Uterus (tissue), 4 donors: Measurements from ENCODE around the gene SOD3. TPM values are rescaled to one million over a fixed set of nuclear protein-coding genes. Genes with fewer than 3 reads are reported as not detected.

Experiments used
- DNase-seq, 2 donors: peaks; one replicate each; pipeline ENCODE4 v3.0.0-alpha.2; 2019 to 2020
- H3K27ac ChIP-seq, 2 donors: fragments of 200-600 bp; sonication (generic); 1 replicate in 1 of 2; 2 replicates in 1 of 2; pipeline ENCODE4 v1.5.1; 2016 to 2018
- H3K27me3 ChIP-seq, 2 donors: fragments of 200-600 bp; sonication (generic); one replicate each; pipeline ENCODE4 v1.5.1; 2018 to 2019; ENCODE audit warnings: control low read depth in 1 of 2
- H3K36me3 ChIP-seq, 2 donors: fragments of 200-600 bp; sonication (generic); one replicate each; pipeline ENCODE4 v1.5.1; 2019; ENCODE audit warnings: control low read depth in 1 of 2
- H3K4me1 ChIP-seq, 2 donors: fragments of 200-600 bp; sonication (generic); one replicate each; pipeline ENCODE4 v1.5.1; 2018 to 2019; ENCODE audit warnings: control low read depth in 1 of 2
- H3K4me3 ChIP-seq, 2 donors: fragments of 200-600 bp; sonication (generic); 1 replicate in 1 of 2; 2 replicates in 1 of 2; pipeline ENCODE4 v1.5.1; 2018 to 2019; ENCODE audit warnings: mild to moderate bottlenecking in 1 of 2
- H3K9me3 ChIP-seq, 2 donors: fragments of 200-600 bp; sonication (generic); one replicate each; pipeline ENCODE4 v1.5.1; 2019; ENCODE audit warnings: control low read depth in 1 of 2
- POLR2A ChIP-seq, 2 donors: fragments of 450-650 bp; IDR thresholded peaks; one replicate each; pipeline ENCODE4 v1.6.1; 2016; ENCODE audit warnings: antibody characterized with exemption in 2 of 2, mild to moderate bottlenecking in 1 of 2, moderate library complexity in 1 of 2
- intact Hi-C: fragments of 100-400 bp; cut with DNase I; formaldehyde crosslinking; loops from one replicate; pipeline ENCODE4 v1.15.1; 2023; ENCODE audit warnings: low total_unique reads
- total RNA-seq, 4 donors: library from RNA; depleted of rRNA in 3 of 4; stranded (reverse); fragments of >200 nt in 3 of 4; gene quantifications; one replicate each; pipeline versions ENCODE4 v1.1.0 to v1.2.4, GENCODE V29; 2014 to 2023
- TF ChIP-seq, protein P1 (sequence below), 4 experiments: fragments of 200-600 bp in 2 of 4; fragments of 450-650 bp in 2 of 4; sonication (generic) in 2 of 4; IDR thresholded peaks; one replicate each; pipeline ENCODE4 v1.5.1; 2016 to 2019; ENCODE audit warnings: antibody characterized with exemption in 4 of 4, mild to moderate bottlenecking in 2 of 4, moderate library complexity in 1 of 4
- donor health status: DM: yes; HTN: yes; CAD: no.

Gene SOD3, protein sequence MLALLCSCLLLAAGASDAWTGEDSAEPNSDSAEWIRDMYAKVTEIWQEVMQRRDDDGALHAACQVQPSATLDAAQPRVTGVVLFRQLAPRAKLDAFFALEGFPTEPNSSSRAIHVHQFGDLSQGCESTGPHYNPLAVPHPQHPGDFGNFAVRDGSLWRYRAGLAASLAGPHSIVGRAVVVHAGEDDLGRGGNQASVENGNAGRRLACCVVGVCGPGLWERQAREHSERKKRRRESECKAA
- total RNA-seq, result 10 to 100 TPM; 34.4 to 78.6 (median 68.0) TPM

DNA sequence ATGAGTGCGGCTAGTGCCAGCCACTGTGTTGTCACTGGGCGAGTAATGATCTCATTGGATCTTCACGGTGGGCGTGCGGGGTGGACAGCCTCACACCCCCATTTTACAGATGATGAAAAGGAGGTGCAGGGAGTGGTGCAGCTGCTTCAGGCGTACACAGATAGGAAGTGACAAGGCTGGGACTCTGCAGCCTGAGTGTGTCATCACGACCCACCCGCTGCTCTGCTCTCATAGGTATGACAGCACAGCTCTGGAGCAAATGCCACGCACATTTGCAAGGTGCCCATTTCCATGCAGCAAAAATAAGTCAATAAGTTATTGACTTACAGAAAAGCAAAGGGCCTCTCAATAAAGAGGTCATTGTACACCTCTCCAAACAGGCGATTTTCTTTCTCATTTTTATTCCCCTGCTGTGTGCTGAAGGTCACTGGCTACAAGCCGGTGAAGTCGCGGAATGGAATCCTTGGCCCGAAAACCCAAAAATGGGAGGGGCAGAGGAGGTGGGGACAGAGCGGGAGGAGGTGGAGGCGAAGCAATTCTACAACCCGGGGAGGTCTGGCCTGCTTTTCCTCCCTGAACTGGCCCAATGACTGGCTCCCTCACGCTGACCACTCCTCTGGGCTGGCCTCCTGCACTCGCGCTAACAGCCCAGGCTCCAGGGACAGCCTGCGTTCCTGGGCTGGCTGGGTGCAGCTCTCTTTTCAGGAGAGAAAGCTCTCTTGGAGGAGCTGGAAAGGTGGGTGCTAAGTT lies at the start of gene SOD3:
Gene SOD3, plus strand, starts transcription at position 658 of the 750 bp plus-strand sequence. CDS start 3,949 bp downstream, outside the sequence.
- DNase-seq, result peak; percentile 89
- TF ChIP-seq POLR2A (IDR thresholded peaks at IDR 0.05), result peak; percentile 70 to 71
- TF ChIP-seq, protein P1, sequence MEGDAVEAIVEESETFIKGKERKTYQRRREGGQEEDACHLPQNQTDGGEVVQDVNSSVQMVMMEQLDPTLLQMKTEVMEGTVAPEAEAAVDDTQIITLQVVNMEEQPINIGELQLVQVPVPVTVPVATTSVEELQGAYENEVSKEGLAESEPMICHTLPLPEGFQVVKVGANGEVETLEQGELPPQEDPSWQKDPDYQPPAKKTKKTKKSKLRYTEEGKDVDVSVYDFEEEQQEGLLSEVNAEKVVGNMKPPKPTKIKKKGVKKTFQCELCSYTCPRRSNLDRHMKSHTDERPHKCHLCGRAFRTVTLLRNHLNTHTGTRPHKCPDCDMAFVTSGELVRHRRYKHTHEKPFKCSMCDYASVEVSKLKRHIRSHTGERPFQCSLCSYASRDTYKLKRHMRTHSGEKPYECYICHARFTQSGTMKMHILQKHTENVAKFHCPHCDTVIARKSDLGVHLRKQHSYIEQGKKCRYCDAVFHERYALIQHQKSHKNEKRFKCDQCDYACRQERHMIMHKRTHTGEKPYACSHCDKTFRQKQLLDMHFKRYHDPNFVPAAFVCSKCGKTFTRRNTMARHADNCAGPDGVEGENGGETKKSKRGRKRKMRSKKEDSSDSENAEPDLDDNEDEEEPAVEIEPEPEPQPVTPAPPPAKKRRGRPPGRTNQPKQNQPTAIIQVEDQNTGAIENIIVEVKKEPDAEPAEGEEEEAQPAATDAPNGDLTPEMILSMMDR (IDR thresholded peaks at IDR 0.05), result no peak
- no peaks in the 10 kb centered on the region for H3K9me3 ChIP-seq
- H3K27ac ChIP-seq, result peak within 1 kb of the TSS; percentile 88 to 92
- intact Hi-C loops, result no loop called here
- peak within 1 kb of the TSS; percentile 26 to 39 for H3K4me3 ChIP-seq
- no peaks in the 10 kb centered on the region for H3K27me3 ChIP-seq
- H3K4me1 ChIP-seq, result no peaks in the 10 kb centered on the region
- H3K36me3 ChIP-seq, result no peaks in the 10 kb centered on the region

- Histone ChIP-seq H3K9me3 (no peaks in the 10 kb centered on the region), H3K4me3 (no peak overlapping the region), H3K27me3 (no peaks in the 10 kb centered on the region), H3K27ac (no peak overlapping the region), H3K4me1 (no peaks in the 10 kb centered on the region), H3K36me3 (no peaks in the 10 kb centered on the region)
- TF ChIP-seq POLR2A (IDR thresholded peaks at IDR 0.05), result no peak
- TF ChIP-seq, protein P1 (IDR thresholded peaks at IDR 0.05), result no peak
- DNase-seq, result no peak
- intact Hi-C loops, result no loop called here
Observed at GRCh38 chr4:24747234-24747975, 48.0 kb upstream of the SOD3 start.

GRCh38 chr4:24748023-24748422 lies 47.4 kb upstream of the SOD3 start:
- Histone ChIP-seq H3K27ac (no peak overlapping the region), H3K4me1 (no peaks in the 10 kb centered on the region), H3K36me3 (no peaks in the 10 kb centered on the region), H3K4me3 (no peak overlapping the region), H3K9me3 (no peaks in the 10 kb centered on the region), H3K27me3 (no peaks in the 10 kb centered on the region)
- intact Hi-C loops, result no loop called here
- TF ChIP-seq, protein P1 (IDR thresholded peaks at IDR 0.05), result no peak
- TF ChIP-seq POLR2A (IDR thresholded peaks at IDR 0.05), result no peak
- no peak for DNase-seq

DNA sequence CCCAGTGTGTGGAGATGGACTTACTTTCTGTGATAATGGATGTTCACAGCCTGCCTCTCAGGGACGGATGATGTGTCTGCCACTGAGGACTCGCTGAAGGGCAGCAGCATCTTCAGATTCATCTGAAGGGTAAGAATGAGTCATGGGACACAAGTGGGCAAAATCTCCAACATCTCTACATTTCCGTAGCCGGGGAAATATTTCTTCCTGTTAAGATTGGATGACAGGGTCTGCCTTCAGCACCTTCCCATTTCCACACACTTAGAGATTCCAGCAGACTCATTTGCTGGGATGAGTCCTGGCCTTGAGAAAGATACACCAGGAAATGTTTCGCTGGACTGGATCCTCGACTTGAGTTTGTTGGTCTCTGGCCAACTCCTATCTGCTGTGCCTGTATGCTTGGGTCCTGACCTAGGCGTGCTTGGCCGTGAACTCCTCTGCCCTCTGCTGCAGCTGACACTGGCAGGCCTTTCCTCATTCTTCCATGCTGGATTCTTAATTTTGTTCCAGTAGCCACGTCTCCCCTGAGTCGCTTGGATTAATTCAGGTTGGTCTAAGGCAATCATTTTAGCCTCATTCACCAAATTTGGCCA lies 46.5 kb upstream of the SOD3 start:
- no peak for DNase-seq
- no peaks in the 10 kb centered on the region for H3K36me3 ChIP-seq
- no peak overlapping the region for H3K4me3 ChIP-seq
- H3K9me3 ChIP-seq, result no peaks in the 10 kb centered on the region
- no peak overlapping the region for H3K27ac ChIP-seq
- intact Hi-C loops, result no loop called here
- TF ChIP-seq, protein P1 (IDR thresholded peaks at IDR 0.05), result no peak
- TF ChIP-seq POLR2A (IDR thresholded peaks at IDR 0.05), result no peak
- H3K4me1 ChIP-seq, result no peaks in the 10 kb centered on the region
- no peaks in the 10 kb centered on the region for H3K27me3 ChIP-seq
